ENCODE results near the gene SLC35D1. TPM values are rescaled to one million over a fixed set of nuclear protein-coding genes. Genes with fewer than 3 reads are reported as not detected.
"Not testable (repeated sequence)": the region's sequence is repeated elsewhere in the genome, so short reads cannot be mapped to it uniquely, and the experiment has no call there.

The SLC35D1 gene
- total and polyA plus RNA-seq, 8 donors = 1.9 to 7.7 (median 4.5) TPM

- H3K4me1 ChIP-seq = no peaks in the 10 kb centered on the region
- H3K36me3 ChIP-seq = no peaks in the 10 kb centered on the region
- no peak overlapping the region for H3K4me3 ChIP-seq
- FAIRE-seq = no peak
- DNase-seq = no peak
- intact Hi-C loops (cut with DNase I) = no loop called here
- WGBS, 2 donors = 100% methylated on average over 1 of the region's 1 CpG
- no peak for TF ChIP-seq CTCF (IDR thresholded peaks at IDR 0.05)
- no peaks in the 10 kb centered on the region for H3K27me3 ChIP-seq
- no peak overlapping the region for H3K27ac ChIP-seq
- ATAC-seq = no peak
- no peaks in the 10 kb centered on the region for H3K9me3 ChIP-seq
Observed at GRCh38 chr1:67077593-67077992, 23.6 kb upstream of the SLC35D1 start.

- no peak for TF ChIP-seq CTCF (IDR thresholded peaks at IDR 0.05)
- FAIRE-seq (no peak), DNase-seq (no peak), ATAC-seq (no peak)
- Histone ChIP-seq H3K27me3 (no peaks in the 10 kb centered on the region), H3K9me3 (no peaks in the 10 kb centered on the region), H3K27ac (no peak overlapping the region), H3K4me3 (no peak overlapping the region), H3K4me1 (no peaks in the 10 kb centered on the region), H3K36me3 (no peaks in the 10 kb centered on the region)
- WGBS, 2 donors = 90 to 92% methylated on average over 1 of the region's 1 CpG
- intact Hi-C loops (cut with DNase I) = no loop called here
Observed at GRCh38 chr1:67072749-67073148, 18.8 kb upstream of the SLC35D1 start.

DNA sequence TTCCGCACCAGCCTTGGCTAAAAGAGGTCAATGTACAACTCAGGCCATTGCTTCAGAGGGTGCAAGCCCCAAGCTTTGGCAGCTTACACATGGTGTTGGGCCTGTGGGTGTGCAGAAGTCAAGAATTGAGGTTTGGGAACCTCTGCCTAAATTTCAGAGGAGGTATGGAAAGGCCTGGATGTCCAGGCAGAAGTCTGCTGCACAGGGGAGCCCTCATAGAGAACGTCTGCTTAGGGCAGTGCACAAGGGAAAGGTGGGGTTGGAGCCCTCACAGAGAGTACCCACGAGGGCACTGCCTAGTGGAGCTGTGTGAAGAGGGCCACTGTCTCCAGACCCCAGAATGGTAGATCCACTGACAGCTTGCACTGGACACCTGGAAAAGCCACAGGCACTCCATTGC, 13.7 kb upstream of the SLC35D1 start:
- WGBS, 2 donors = 62 to 63% methylated on average over 3 of the region's 3 CpGs
- FAIRE-seq; H3K9me3 ChIP-seq; H3K36me3 ChIP-seq; ATAC-seq; H3K27me3 ChIP-seq; H3K27ac ChIP-seq; H3K4me1 ChIP-seq; DNase-seq; H3K4me3 ChIP-seq; intact Hi-C loops (cut with DNase I): not testable (repeated sequence)

DNA sequence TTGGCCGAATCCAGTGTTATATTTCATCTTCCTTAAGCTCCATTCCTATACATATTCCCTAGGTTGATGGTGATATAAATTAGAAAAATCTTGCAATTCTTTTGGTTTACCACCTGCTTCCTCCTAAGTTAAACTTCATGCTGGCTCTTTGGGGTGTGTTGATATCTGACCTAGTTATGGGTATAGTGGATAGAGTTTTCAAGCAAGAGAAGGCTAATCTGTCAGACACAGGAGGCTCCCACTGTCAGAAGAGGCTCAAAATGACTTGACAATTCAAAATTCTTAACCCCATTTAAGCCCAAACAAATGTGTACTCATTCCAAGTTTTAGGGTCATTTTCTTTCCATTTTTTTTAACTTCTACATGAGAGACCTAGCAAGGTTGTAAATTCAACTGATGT, 8.5 kb upstream of the SLC35D1 start:
- ATAC-seq = no peak
- H3K9me3 ChIP-seq = no peaks in the 10 kb centered on the region
- no peak overlapping the region for H3K4me3 ChIP-seq
- 86 to 89% methylated on average over 1 of the region's 1 CpG for WGBS, 2 donors
- no peak overlapping the region for H3K27ac ChIP-seq
- no peaks in the 10 kb centered on the region for H3K36me3 ChIP-seq
- DNase-seq = no peak
- no peaks in the 10 kb centered on the region for H3K27me3 ChIP-seq
- intact Hi-C loops (cut with DNase I) = no loop called here
- FAIRE-seq = no peak
- TF ChIP-seq CTCF (IDR thresholded peaks at IDR 0.05) = no peak
- peaks cover 0 to 3% (median 0%) of the 10 kb centered on the region in 3 donors for H3K4me1 ChIP-seq

DNA sequence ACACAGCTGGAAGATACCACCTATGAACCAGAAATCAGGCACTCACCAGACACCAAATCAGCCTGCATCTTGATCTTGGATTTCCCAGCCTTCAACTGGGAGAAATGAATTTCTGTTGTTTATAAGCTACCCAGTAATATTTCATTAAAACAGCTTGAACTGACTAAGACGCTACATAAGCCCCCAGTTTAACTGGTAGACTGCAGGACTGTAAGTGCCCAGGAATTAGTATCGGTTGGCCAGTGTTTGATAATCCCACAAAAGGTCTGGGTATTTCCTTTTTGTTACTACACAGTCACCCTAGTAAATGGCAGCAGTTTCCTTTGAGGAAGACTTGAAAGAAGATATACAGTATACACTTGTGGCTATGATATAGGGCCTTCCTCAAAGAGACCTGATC, 7.3 kb upstream of the SLC35D1 start:
- TF ChIP-seq CTCF (IDR thresholded peaks at IDR 0.05) = no peak
- Histone ChIP-seq H3K27ac (no peak overlapping the region), H3K36me3 (no peaks in the 10 kb centered on the region), H3K4me1 (peaks cover 0 to 3% (median 0%) of the 10 kb centered on the region in 3 donors), H3K4me3 (no peak overlapping the region), H3K27me3 (no peaks in the 10 kb centered on the region), H3K9me3 (no peaks in the 10 kb centered on the region)
- FAIRE-seq (no peak), DNase-seq (no peak), ATAC-seq (no peak)
- intact Hi-C loops (cut with DNase I) = no loop called here
- 93 to 98% methylated on average over 2 of the region's 2 CpGs for WGBS, 2 donors
